GM23248 (cell line): ENCODE measurements around the gene POLD1.

Experiments used
- EZH2 ChIP-seq: fragments of 200-600 bp; sonication (generic); IDR thresholded peaks from 2 replicates; pipeline ENCODE4 v1.6.1; 2018; ENCODE audit warnings: antibody characterized with exemption, mild to moderate bottlenecking; ENCODE audit not compliant: insufficient read depth, poor library complexity, severe bottlenecking
- EZH2phosphoT487 ChIP-seq: fragments of 200-600 bp; sonication (generic); IDR thresholded peaks from 2 replicates; pipeline ENCODE4 v1.6.1; 2018; ENCODE audit warnings: antibody characterized with exemption, moderate library complexity, mild to moderate bottlenecking, low read depth; ENCODE audit not compliant: insufficient read depth

DNA sequence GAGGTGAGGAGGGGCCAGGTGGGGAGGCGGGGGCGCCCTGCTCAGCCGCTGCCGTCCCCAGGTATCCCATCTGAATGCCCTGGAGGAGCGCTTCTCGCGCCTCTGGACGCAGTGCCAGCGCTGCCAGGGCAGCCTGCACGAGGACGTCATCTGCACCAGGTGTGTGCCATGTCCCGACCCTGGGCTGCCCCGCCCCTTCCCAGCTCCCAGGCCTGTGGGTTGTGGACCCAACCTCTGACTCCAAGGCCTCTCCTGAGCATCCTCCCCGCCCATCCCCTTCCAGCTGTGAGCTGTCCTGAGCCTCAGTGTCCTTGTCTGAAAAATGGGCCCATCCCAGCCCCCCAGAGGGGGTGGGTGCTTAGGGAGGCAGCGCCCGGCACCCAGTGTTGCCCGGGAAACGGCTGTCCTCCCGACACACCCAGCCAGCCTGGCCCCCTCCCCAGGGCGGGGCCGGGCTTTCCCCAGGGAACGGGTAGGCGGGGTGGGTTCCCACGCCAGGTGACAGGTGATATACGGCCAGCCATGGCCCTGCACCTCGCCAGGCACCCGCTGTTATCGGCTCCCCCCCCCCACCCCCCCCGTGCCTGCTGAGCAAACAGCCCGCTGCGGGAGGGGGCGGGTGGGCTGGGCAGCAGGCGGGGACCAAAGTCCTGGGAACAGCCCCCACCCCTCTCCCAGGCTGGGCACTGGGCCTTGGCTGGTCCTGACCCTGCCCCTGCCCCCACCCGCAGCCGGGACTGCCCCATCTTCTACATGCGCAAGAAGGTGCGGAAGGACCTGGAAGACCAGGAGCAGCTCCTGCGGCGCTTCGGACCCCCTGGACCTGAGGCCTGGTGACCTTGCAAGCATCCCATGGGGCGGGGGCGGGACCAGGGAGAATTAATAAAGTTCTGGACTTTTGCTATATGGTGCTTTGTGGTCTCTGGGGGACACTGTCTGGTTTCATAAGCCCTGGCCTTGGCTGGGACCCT, 33.2 kb downstream of the POLD1 start:
- TF ChIP-seq EZH2 (no peak), EZH2phosphoT487 (no peak)
